Hepatocyte (in vitro differentiated cells): ENCODE results near the gene CDHR3. TPM values are rescaled to one million over a fixed set of nuclear protein-coding genes. Genes with fewer than 3 reads are reported as not detected.

ENCODE experiments used
- DNase-seq: peaks from one replicate; pipeline ENCODE4 v3.0.0-alpha.2; 2016; ENCODE audit warnings: low spot score
- H2AFZ ChIP-seq: fragments of 200-600 bp; sonication (generic); 2 replicates; pipeline ENCODE4 v1.6.0; 2016; ENCODE audit warnings: antibody characterized with exemption, mild to moderate bottlenecking
- H3K27ac ChIP-seq: fragments of 200-600 bp; sonication (generic); 2 replicates; pipeline ENCODE4 v1.5.1; 2016; ENCODE audit warnings: mild to moderate bottlenecking
- H3K27me3 ChIP-seq: fragments of 200-600 bp; sonication (generic); 2 replicates; pipeline ENCODE4 v1.6.1; 2016
- H3K36me3 ChIP-seq: fragments of 200-600 bp; sonication (generic); replicated peaks from 2 replicates; pipeline ENCODE4 v1.5.1; 2016; ENCODE audit warnings: low read depth; ENCODE audit not compliant: insufficient read depth
- H3K4me1 ChIP-seq: fragments of 200-600 bp; sonication (generic); 2 replicates; pipeline ENCODE4 v1.5.1; 2016; ENCODE audit warnings: mild to moderate bottlenecking, moderate library complexity; ENCODE audit not compliant: insufficient read depth
- H3K4me2 ChIP-seq: fragments of 200-600 bp; sonication (generic); 2 replicates; pipeline ENCODE4 v1.6.0; 2016
- H3K4me3 ChIP-seq: fragments of 200-600 bp; sonication (generic); 2 replicates; pipeline ENCODE4 v1.5.1; 2016; ENCODE audit warnings: mild to moderate bottlenecking
- H3K79me2 ChIP-seq: fragments of 200-600 bp; sonication (generic); 2 replicates; pipeline ENCODE4 v1.6.0; 2017; ENCODE audit warnings: mild to moderate bottlenecking
- H3K9me2 ChIP-seq: fragments of 200-600 bp; sonication (generic); replicated peaks from 2 replicates; pipeline ENCODE4 v1.6.0; 2017; ENCODE audit warnings: mild to moderate bottlenecking; ENCODE audit not compliant: insufficient read depth
- H3K9me3 ChIP-seq: fragments of 200-600 bp; sonication (generic); 2 replicates; pipeline ENCODE4 v1.5.1; 2016; ENCODE audit warnings: low read depth, mild to moderate bottlenecking
- H4K20me1 ChIP-seq: fragments of 200-600 bp; sonication (generic); 2 replicates; pipeline ENCODE4 v1.6.0; 2016; ENCODE audit warnings: mild to moderate bottlenecking; ENCODE audit not compliant: insufficient read depth, poor library complexity, severe bottlenecking
- CTCF ChIP-seq: fragments of 200-600 bp; sonication (generic); IDR thresholded peaks from 2 replicates; pipeline ENCODE4 v1.5.1; 2016; ENCODE audit warnings: antibody characterized with exemption, mild to moderate bottlenecking; ENCODE audit not compliant: poor library complexity
- EZH2 ChIP-seq: fragments of 200-600 bp; sonication (generic); IDR thresholded peaks from 2 replicates; pipeline ENCODE4 v1.6.1; 2016; ENCODE audit warnings: antibody characterized with exemption, mild to moderate bottlenecking, borderline replicate concordance
- EZH2phosphoT487 ChIP-seq: fragments of 200-600 bp; sonication (generic); IDR thresholded peaks from one replicate; pipeline ENCODE4 v1.6.1; 2018; ENCODE audit warnings: antibody characterized with exemption, mild to moderate bottlenecking, low read depth, moderate library complexity; ENCODE audit not compliant: unreplicated experiment, severe bottlenecking
- WGBS: methylation state at CpG from one replicate; pipeline ENCODE4 v1.1.6; 2016; ENCODE audit warnings: low lambda C conversion rate; ENCODE audit errors: missing lambda C conversion rate; 5-methylcytosine and 5-hydroxymethylcytosine counted together
- polyA plus RNA-seq: library from polyadenylated mRNA; unstranded; fragments of >200 nt; fragmentation: Nextera tagmentation; extraction: Ambion mirVana; gene quantifications from 2 replicates; pipeline ENCODE4 v1.2.1, GENCODE V29; 2016
- total RNA-seq: library from RNA; depleted of rRNA; stranded (reverse); fragments of >200 nt; gene quantifications from 2 replicates; pipeline ENCODE4 v1.2.3, GENCODE V29; 2014

CDHR3 gene
- total and polyA plus RNA-seq, 2 experiments from 2014 or later, result 3.3 to 6.9 TPM

- Histone ChIP-seq H3K4me1 (peaks cover 37% of the 10 kb centered on the region), H3K36me3 (no peaks in the 10 kb centered on the region), H3K9me2 (no peaks in the 10 kb centered on the region), H3K4me2 (no peak overlapping the region), H3K9me3 (no peaks in the 10 kb centered on the region), H3K79me2 (no peaks in the 10 kb centered on the region), H3K27me3 (no peaks in the 10 kb centered on the region), H3K4me3 (no peak overlapping the region), H3K27ac (no peak overlapping the region), H4K20me1 (no peaks in the 10 kb centered on the region), H2AFZ (no peak overlapping the region)
- no peak for TF ChIP-seq EZH2
- no peak for TF ChIP-seq EZH2phosphoT487
- no peak for TF ChIP-seq CTCF
- no peak for DNase-seq
- 74% methylated on average over 4 of the region's 4 CpGs for WGBS
These were observed 105.5 kb downstream of the CDHR3 start for GRCh38 chr7:106068538-106068961.

- Histone ChIP-seq H2AFZ (no peak overlapping the region), H3K36me3 (no peaks in the 10 kb centered on the region), H3K79me2 (no peaks in the 10 kb centered on the region), H3K4me2 (no peak overlapping the region), H3K27me3 (no peaks in the 10 kb centered on the region), H3K4me3 (no peak overlapping the region), H3K9me2 (no peaks in the 10 kb centered on the region), H3K27ac (no peak overlapping the region), H4K20me1 (no peaks in the 10 kb centered on the region), H3K4me1 (peaks cover 37% of the 10 kb centered on the region), H3K9me3 (no peaks in the 10 kb centered on the region)
- no peak for DNase-seq
- no peak for TF ChIP-seq EZH2phosphoT487
- TF ChIP-seq CTCF, result no peak
- no peak for TF ChIP-seq EZH2
- 89% methylated on average over 3 of the region's 3 CpGs for WGBS
These were observed 105.9 kb downstream of the CDHR3 start for GRCh38 chr7:106068986-106069385.

- Histone ChIP-seq H3K27ac (no peak overlapping the region), H3K4me1 (peaks cover 36% of the 10 kb centered on the region)
- 93% methylated on average over 9 of the region's 9 CpGs for WGBS
These were observed 106.6 kb downstream of the CDHR3 start for GRCh38 chr7:106069471-106070200.

More at GRCh38 chr7:106069471-106070200, 106.6 kb downstream of the CDHR3 start:
- no peaks in the 10 kb centered on the region for H3K79me2 ChIP-seq
- H4K20me1 ChIP-seq, result no peaks in the 10 kb centered on the region
- DNase-seq, result no peak
- no peak overlapping the region for H3K4me2 ChIP-seq
- TF ChIP-seq CTCF (no peak), EZH2phosphoT487 (no peak), EZH2 (no peak)
- no peaks in the 10 kb centered on the region for H3K9me2 ChIP-seq
- H3K4me3 ChIP-seq, result no peak overlapping the region
- H3K36me3 ChIP-seq, result no peaks in the 10 kb centered on the region
- H2AFZ ChIP-seq, result no peak overlapping the region
- no peaks in the 10 kb centered on the region for H3K27me3 ChIP-seq
- H3K9me3 ChIP-seq, result no peaks in the 10 kb centered on the region
